Astrocyte (in vitro differentiated cells and primary cell): ENCODE measurements around the gene GALNT7. TPM values are rescaled to one million over a fixed set of nuclear protein-coding genes. Genes with fewer than 3 reads are reported as not detected.
A peak's percentile ranks its signal among the peaks of the same experiment; 100 is the strongest.

Experiments used
- DNase-seq: peaks from one replicate; pipeline ENCODE4 v3.0.0-alpha.2; 2010; ENCODE audit warnings: low read depth
- FAIRE-seq: peaks from 2 replicates; lab custom pipeline; 2011; peaks lifted over from hg19 to GRCh38; lab: Jason Lieb, UNC
- H2AFZ ChIP-seq: 2 replicates; pipeline ENCODE4 v1.6.0; 2012; ENCODE audit warnings: low read depth, low read length, inconsistent platforms
- H3K27ac ChIP-seq: 2 replicates; pipeline ENCODE4 v1.5.1; 2011; ENCODE audit warnings: low read depth, low read length, inconsistent platforms
- H3K27me3 ChIP-seq: 2 replicates; pipeline ENCODE4 v1.6.0; 2011; ENCODE audit warnings: low read length, inconsistent platforms; ENCODE audit not compliant: insufficient read depth
- H3K36me3 ChIP-seq: 2 replicates; pipeline ENCODE4 v1.5.1; 2011; ENCODE audit warnings: low read length, inconsistent platforms; ENCODE audit not compliant: insufficient read depth
- H3K4me1 ChIP-seq: 2 replicates; pipeline ENCODE4 v1.5.1; 2011; ENCODE audit warnings: low read length, inconsistent platforms; ENCODE audit not compliant: insufficient read depth
- H3K4me2 ChIP-seq: 2 replicates; pipeline ENCODE4 v1.6.0; 2012; ENCODE audit warnings: low read length, inconsistent platforms
- H3K4me3 ChIP-seq: 2 replicates; pipeline ENCODE4 v1.5.1; 2011; ENCODE audit warnings: low read depth, mild to moderate bottlenecking, low read length, inconsistent platforms; ENCODE audit not compliant: insufficient read depth
- H3K79me2 ChIP-seq: 2 replicates; pipeline ENCODE4 v1.6.0; 2012; ENCODE audit warnings: mild to moderate bottlenecking, low read length, inconsistent platforms; ENCODE audit not compliant: insufficient read depth
- H3K9ac ChIP-seq: 2 replicates; pipeline ENCODE4 v1.6.0; 2012; ENCODE audit warnings: mild to moderate bottlenecking, low read length, inconsistent platforms
- H3K9me3 ChIP-seq: 2 replicates; pipeline ENCODE4 v1.5.1; 2012; ENCODE audit warnings: low read depth, mild to moderate bottlenecking, low read length, inconsistent platforms; ENCODE audit not compliant: insufficient read depth
- H4K20me1 ChIP-seq: 2 replicates; pipeline ENCODE4 v1.6.0; 2012; ENCODE audit warnings: low read length, inconsistent platforms; ENCODE audit not compliant: insufficient read depth
- H3K27ac Mint-ChIP-seq: one replicate; pipeline ENCODE4 v1.8.0; 2021; ENCODE audit warnings: mild to moderate bottlenecking, mixed read lengths; ENCODE audit not compliant: unreplicated experiment
- H3K27me3 Mint-ChIP-seq: one replicate; pipeline ENCODE4 v1.8.0; 2021; ENCODE audit warnings: low read depth, mixed read lengths; ENCODE audit not compliant: unreplicated experiment
- H3K36me3 Mint-ChIP-seq: one replicate; pipeline ENCODE4 v1.8.0; 2021; ENCODE audit warnings: low read depth, mixed read lengths; ENCODE audit not compliant: unreplicated experiment
- H3K4me1 Mint-ChIP-seq: one replicate; pipeline ENCODE4 v1.8.0; 2021; ENCODE audit warnings: low read depth, mixed read lengths; ENCODE audit not compliant: unreplicated experiment
- H3K4me3 Mint-ChIP-seq: one replicate; pipeline ENCODE4 v1.8.0; 2021; ENCODE audit warnings: mild to moderate bottlenecking, moderate library complexity, mixed read lengths; ENCODE audit not compliant: unreplicated experiment
- H3K9me3 Mint-ChIP-seq: one replicate; pipeline ENCODE4 v1.8.0; 2021; ENCODE audit warnings: mild to moderate bottlenecking, mixed read lengths; ENCODE audit not compliant: unreplicated experiment
- CTCF ChIP-seq: IDR thresholded peaks from 2 replicates; pipeline ENCODE4 v1.5.1; 2011; ENCODE audit warnings: low read depth, mild to moderate bottlenecking, inconsistent platforms, low read length, moderate library complexity; ENCODE audit not compliant: insufficient read depth
- EZH2 ChIP-seq: IDR thresholded peaks from 2 replicates; pipeline ENCODE4 v1.6.1; 2012; ENCODE audit warnings: mild to moderate bottlenecking, low read length, inconsistent platforms; ENCODE audit not compliant: insufficient read depth
- total RNA-seq: library from RNA; stranded (reverse); gene quantifications from 2 replicates; pipeline ENCODE4 v1.2.1, GENCODE V29; 2021

The GALNT7 gene
- total RNA-seq, 1 donor from 2014 or later: 97.6 TPM

- H3K9ac ChIP-seq: no peak overlapping the region
- peaks cover 9% of the 10 kb centered on the region for H3K4me1 ChIP-seq
- Mint-ChIP-seq H3K4me3 (no peak overlapping the region), H3K9me3 (no peaks in the 10 kb centered on the region), H3K27me3 (no peaks in the 10 kb centered on the region), H3K4me1 (peaks cover 13% of the 10 kb centered on the region), H3K36me3 (peaks cover 16% of the 10 kb centered on the region), H3K27ac (peak overlapping the region; percentile 75)
- H3K79me2 ChIP-seq: peaks cover 9% of the 10 kb centered on the region
- no peak for TF ChIP-seq CTCF
- no peak for TF ChIP-seq EZH2
- FAIRE-seq (peak; percentile 100), DNase-seq (peak; percentile 100)
- peaks cover 5% of the 10 kb centered on the region for H3K27me3 ChIP-seq
- no peak overlapping the region for H3K4me3 ChIP-seq
- H3K9me3 ChIP-seq: peaks cover 6% of the 10 kb centered on the region
- H3K4me2 ChIP-seq: peak overlapping the region; percentile 30
- H4K20me1 ChIP-seq: peaks cover 3% of the 10 kb centered on the region
- H2AFZ ChIP-seq: no peak overlapping the region
- no peaks in the 10 kb centered on the region for H3K36me3 ChIP-seq
- peak overlapping the region; percentile 58 for H3K27ac ChIP-seq
Measured at GRCh38 chr4:173252024-173252935, 83.7 kb downstream of the GALNT7 start.

- no peaks in the 10 kb centered on the region for H3K9me3 Mint-ChIP-seq
- peaks cover 6% of the 10 kb centered on the region for H3K9me3 ChIP-seq
- H3K36me3 Mint-ChIP-seq: peaks cover 11% of the 10 kb centered on the region
- H3K27ac ChIP-seq: no peak overlapping the region
- H3K4me3 ChIP-seq: no peak overlapping the region
- no peaks in the 10 kb centered on the region for H3K27me3 Mint-ChIP-seq
- H3K36me3 ChIP-seq: no peaks in the 10 kb centered on the region
- FAIRE-seq (no peak), DNase-seq (no peak)
- H4K20me1 ChIP-seq: peaks cover 14% of the 10 kb centered on the region
- H3K4me3 Mint-ChIP-seq: no peak overlapping the region
- TF ChIP-seq CTCF: no peak
- H3K9ac ChIP-seq: no peak overlapping the region
- no peak overlapping the region for H2AFZ ChIP-seq
- H3K4me1 ChIP-seq: peaks cover 9% of the 10 kb centered on the region
- peaks cover 9% of the 10 kb centered on the region for H3K79me2 ChIP-seq
- peaks cover 17% of the 10 kb centered on the region for H3K4me1 Mint-ChIP-seq
- peak overlapping the region; percentile 59 for H3K27ac Mint-ChIP-seq
- peaks cover 5% of the 10 kb centered on the region for H3K27me3 ChIP-seq
- no peak overlapping the region for H3K4me2 ChIP-seq
Measured at GRCh38 chr4:173253561-173253960, 85.0 kb downstream of the GALNT7 start.

- H4K20me1 ChIP-seq: peaks cover 20% of the 10 kb centered on the region
- H3K79me2 ChIP-seq: peaks cover 9% of the 10 kb centered on the region
- H3K36me3 ChIP-seq: no peaks in the 10 kb centered on the region
- Mint-ChIP-seq H3K36me3 (peaks cover 11% of the 10 kb centered on the region), H3K4me1 (peaks cover 17% of the 10 kb centered on the region), H3K27me3 (no peaks in the 10 kb centered on the region), H3K9me3 (no peaks in the 10 kb centered on the region), H3K4me3 (no peak overlapping the region), H3K27ac (no peak overlapping the region)
- H3K4me3 ChIP-seq: no peak overlapping the region
- H3K4me1 ChIP-seq: peaks cover 9% of the 10 kb centered on the region
- H2AFZ ChIP-seq: no peak overlapping the region
- FAIRE-seq: no peak
- H3K9me3 ChIP-seq: peaks cover 6% of the 10 kb centered on the region
- peaks cover 5% of the 10 kb centered on the region for H3K27me3 ChIP-seq
- DNase-seq: no peak
- TF ChIP-seq CTCF (no peak), EZH2 (no peak)
- H3K9ac ChIP-seq: no peak overlapping the region
- H3K27ac ChIP-seq: no peak overlapping the region
- H3K4me2 ChIP-seq: no peak overlapping the region
Measured at GRCh38 chr4:173254646-173255045, 86.0 kb downstream of the GALNT7 start.
